DND-41 (cell line): ENCODE measurements around the gene CDK17.

ENCODE experiments used
- ATAC-seq: fragments of 200-7000 bp; cut with Tn5 transposase; 3 replicates; pipeline ENCODE4 v1.9.1; 2021; ENCODE audit warnings: low read depth; ENCODE audit not compliant: insufficient read depth
- DNase-seq: peaks from one replicate; pipeline ENCODE4 v3.0.0-alpha.2; 2020
- H2AFZ ChIP-seq: 2 replicates; pipeline ENCODE4 v1.6.0; 2012; ENCODE audit warnings: low read depth, low read length
- H3K27ac ChIP-seq: 2 replicates; pipeline ENCODE4 v1.5.1; 2012; ENCODE audit warnings: low read length, inconsistent platforms
- H3K27me3 ChIP-seq: fragments of 200-600 bp; sonication (generic); 2 replicates; pipeline ENCODE4 v1.6.0; 2012; ENCODE audit warnings: low read length, mild to moderate bottlenecking, inconsistent platforms; ENCODE audit not compliant: insufficient read depth, poor library complexity
- H3K36me3 ChIP-seq: 2 replicates; pipeline ENCODE4 v1.5.1; 2012; ENCODE audit warnings: low read length, inconsistent platforms; ENCODE audit not compliant: insufficient read depth
- H3K4me1 ChIP-seq: 2 replicates; pipeline ENCODE4 v1.5.1; 2012; ENCODE audit warnings: mild to moderate bottlenecking, low read length; ENCODE audit not compliant: insufficient read depth
- H3K4me2 ChIP-seq: 2 replicates; pipeline ENCODE4 v1.6.0; 2012; ENCODE audit warnings: mild to moderate bottlenecking, moderate library complexity, low read length, inconsistent platforms; ENCODE audit not compliant: insufficient read depth
- H3K4me3 ChIP-seq, 2 experiments: fragments of 200-600 bp in 1 of 2; shearing (Covaris generic) in 1 of 2; 2 replicates each; pipeline ENCODE4 v1.5.1; 2012 to 2016; ENCODE audit warnings: inconsistent platforms in 2 of 2, low read length in 2 of 2, mild to moderate bottlenecking in 2 of 2, low read depth in 1 of 2, moderate library complexity in 1 of 2
- H3K79me2 ChIP-seq: 2 replicates; pipeline ENCODE4 v1.6.0; 2012; ENCODE audit warnings: low read length, inconsistent platforms; ENCODE audit not compliant: insufficient read depth
- H3K9ac ChIP-seq: 2 replicates; pipeline ENCODE4 v1.6.0; 2012; ENCODE audit warnings: low read depth, mild to moderate bottlenecking, inconsistent platforms, low read length, moderate library complexity
- H3K9me3 ChIP-seq: 2 replicates; pipeline ENCODE4 v1.5.1; 2012; ENCODE audit warnings: low read length, moderate library complexity, mild to moderate bottlenecking, inconsistent platforms; ENCODE audit not compliant: insufficient read depth, severe bottlenecking
- H4K20me1 ChIP-seq: 2 replicates; pipeline ENCODE4 v1.6.0; 2012; ENCODE audit warnings: low read length; ENCODE audit not compliant: insufficient read depth
- EZH2 ChIP-seq: IDR thresholded peaks from 3 replicates; pipeline ENCODE4 v1.6.1; 2012; ENCODE audit warnings: borderline replicate concordance, low read depth, mild to moderate bottlenecking, moderate library complexity, low read length, inconsistent platforms; ENCODE audit not compliant: severe bottlenecking
- TF ChIP-seq, protein P1 (sequence below): IDR thresholded peaks from 2 replicates; pipeline ENCODE4 v1.5.1; 2012; ENCODE audit warnings: borderline replicate concordance, low read length, moderate library complexity, mild to moderate bottlenecking; ENCODE audit not compliant: poor library complexity, severe bottlenecking; ENCODE audit errors: extremely low read depth

The CDK17 gene

DNA sequence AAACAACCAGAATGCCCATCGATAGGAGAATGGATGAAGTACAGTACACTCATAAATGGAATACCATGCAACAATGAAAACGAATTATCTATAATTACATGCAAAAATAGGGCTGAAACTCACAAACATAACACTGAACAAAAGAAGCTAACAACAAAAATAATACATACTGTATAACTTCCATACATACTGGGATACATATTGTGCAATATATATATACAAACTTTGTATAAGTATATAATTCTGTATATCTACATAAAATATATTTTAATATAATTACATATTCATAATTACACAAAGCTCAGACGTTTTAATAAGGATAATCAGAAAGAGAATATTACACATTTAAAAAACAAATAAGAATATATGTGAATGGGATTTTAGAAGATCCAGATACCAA is 90.2 kb downstream of the CDK17 start:
- Histone ChIP-seq H3K79me2 (peaks cover 90% of the 10 kb centered on the region), H2AFZ (no peak overlapping the region), H3K27me3 (no peaks in the 10 kb centered on the region), H3K4me1 (no peaks in the 10 kb centered on the region), H3K9ac (no peak overlapping the region), H3K9me3 (no peaks in the 10 kb centered on the region), H3K36me3 (peaks cover 55% of the 10 kb centered on the region), H4K20me1 (peaks cover 8% of the 10 kb centered on the region; the same call in 1 of the 2 replicates), H3K4me2 (no peak overlapping the region), H3K27ac (no peak overlapping the region), H3K4me3 (no peak overlapping the region)
- no peak for ATAC-seq
- no peak for TF ChIP-seq EZH2
- TF ChIP-seq, protein P1, sequence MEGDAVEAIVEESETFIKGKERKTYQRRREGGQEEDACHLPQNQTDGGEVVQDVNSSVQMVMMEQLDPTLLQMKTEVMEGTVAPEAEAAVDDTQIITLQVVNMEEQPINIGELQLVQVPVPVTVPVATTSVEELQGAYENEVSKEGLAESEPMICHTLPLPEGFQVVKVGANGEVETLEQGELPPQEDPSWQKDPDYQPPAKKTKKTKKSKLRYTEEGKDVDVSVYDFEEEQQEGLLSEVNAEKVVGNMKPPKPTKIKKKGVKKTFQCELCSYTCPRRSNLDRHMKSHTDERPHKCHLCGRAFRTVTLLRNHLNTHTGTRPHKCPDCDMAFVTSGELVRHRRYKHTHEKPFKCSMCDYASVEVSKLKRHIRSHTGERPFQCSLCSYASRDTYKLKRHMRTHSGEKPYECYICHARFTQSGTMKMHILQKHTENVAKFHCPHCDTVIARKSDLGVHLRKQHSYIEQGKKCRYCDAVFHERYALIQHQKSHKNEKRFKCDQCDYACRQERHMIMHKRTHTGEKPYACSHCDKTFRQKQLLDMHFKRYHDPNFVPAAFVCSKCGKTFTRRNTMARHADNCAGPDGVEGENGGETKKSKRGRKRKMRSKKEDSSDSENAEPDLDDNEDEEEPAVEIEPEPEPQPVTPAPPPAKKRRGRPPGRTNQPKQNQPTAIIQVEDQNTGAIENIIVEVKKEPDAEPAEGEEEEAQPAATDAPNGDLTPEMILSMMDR = no peak
- no peak for DNase-seq

DNA sequence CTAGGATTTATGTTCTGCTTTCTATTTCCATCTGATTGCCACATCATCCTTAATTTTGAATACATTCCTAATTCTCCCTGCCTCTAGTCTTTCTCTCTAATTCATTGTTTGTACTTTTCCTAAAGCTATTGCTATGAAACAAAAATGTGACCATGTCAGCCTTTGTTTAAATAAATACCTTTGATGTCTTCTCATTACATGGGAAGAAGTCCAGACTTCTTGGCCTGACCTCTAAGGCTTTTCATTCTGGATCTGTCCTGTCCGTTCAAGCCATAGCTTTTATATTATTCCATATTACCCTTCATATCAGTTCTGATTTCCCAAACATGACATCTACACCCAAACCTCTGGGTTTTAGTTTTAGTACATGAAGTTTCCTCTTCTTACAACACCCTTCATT is 91.4 kb downstream of the CDK17 start:
- no peak overlapping the region for H3K4me2 ChIP-seq
- peaks cover 87% of the 10 kb centered on the region for H3K79me2 ChIP-seq
- H3K27ac ChIP-seq = no peak overlapping the region
- DNase-seq (no peak), ATAC-seq (no peak)
- H3K9ac ChIP-seq = no peak overlapping the region
- no peaks in the 10 kb centered on the region for H3K9me3 ChIP-seq
- H3K36me3 ChIP-seq = peaks cover 46% of the 10 kb centered on the region
- peaks cover 3% of the 10 kb centered on the region; the same call in 1 of the 2 replicates for H4K20me1 ChIP-seq
- H3K4me3 ChIP-seq = no peak overlapping the region
- H3K4me1 ChIP-seq = no peaks in the 10 kb centered on the region
- H2AFZ ChIP-seq = no peak overlapping the region
- H3K27me3 ChIP-seq = no peaks in the 10 kb centered on the region
- TF ChIP-seq, protein P1 = no peak
- TF ChIP-seq EZH2 = no peak

DNA sequence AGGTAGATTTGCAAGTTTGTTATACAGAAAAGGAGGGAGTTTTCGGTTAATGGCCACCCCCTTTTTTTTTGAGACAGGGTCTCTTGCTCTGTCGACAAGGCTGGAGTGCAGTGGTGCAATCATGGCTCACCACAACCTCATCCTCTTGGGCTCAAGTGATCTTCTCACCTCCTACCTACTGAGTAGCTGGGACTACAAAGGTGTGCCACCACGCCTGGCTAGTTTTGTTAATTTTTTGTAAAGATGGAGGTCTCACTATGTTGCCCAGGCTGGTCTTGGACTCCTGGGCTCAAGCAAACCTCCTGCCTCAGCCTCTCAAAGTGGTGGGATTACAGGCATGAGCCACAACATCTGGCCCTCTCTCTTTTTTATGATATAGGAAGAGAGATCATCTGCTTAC is 94.6 kb downstream of the CDK17 start:
- Histone ChIP-seq H3K27ac (no peak overlapping the region), H3K4me1 (no peaks in the 10 kb centered on the region), H3K4me2 (no peak overlapping the region), H3K9me3 (no peaks in the 10 kb centered on the region), H3K36me3 (peaks cover 37% of the 10 kb centered on the region), H3K79me2 (peaks cover 73% of the 10 kb centered on the region), H4K20me1 (peaks cover 3% of the 10 kb centered on the region; the same call in 1 of the 2 replicates), H3K27me3 (no peaks in the 10 kb centered on the region), H2AFZ (no peak overlapping the region), H3K4me3 (no peak overlapping the region), H3K9ac (no peak overlapping the region)
- ATAC-seq (no peak), DNase-seq (no peak)
- no peak for TF ChIP-seq EZH2

DNA sequence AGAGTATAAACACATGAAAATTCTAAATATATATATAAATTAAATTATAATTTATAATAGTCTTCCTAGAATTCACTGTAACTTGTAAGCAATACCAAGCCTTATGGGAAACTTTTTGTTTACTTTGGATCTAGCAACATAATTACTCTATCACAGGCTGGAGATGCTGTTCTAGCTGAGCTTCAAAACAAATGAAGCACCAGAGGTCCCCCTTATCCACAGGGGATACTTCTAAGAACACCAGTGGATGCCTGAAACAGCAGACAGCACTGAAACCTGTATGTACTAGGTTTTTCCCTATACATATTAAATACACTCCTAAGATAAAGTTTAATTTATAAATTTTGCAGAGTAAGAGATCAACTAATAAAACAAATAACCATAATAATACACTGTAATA is 96.6 kb downstream of the CDK17 start:
- Histone ChIP-seq H3K27ac (no peak overlapping the region), H3K4me2 (no peak overlapping the region), H3K4me1 (no peaks in the 10 kb centered on the region), H3K4me3 (no peak overlapping the region), H3K36me3 (peaks cover 42% of the 10 kb centered on the region), H4K20me1 (no peaks in the 10 kb centered on the region), H3K27me3 (no peaks in the 10 kb centered on the region), H2AFZ (no peak overlapping the region), H3K79me2 (peaks cover 55% of the 10 kb centered on the region), H3K9ac (no peak overlapping the region), H3K9me3 (no peaks in the 10 kb centered on the region)
- TF ChIP-seq EZH2 = no peak
- TF ChIP-seq, protein P1 = no peak
- DNase-seq (no peak), ATAC-seq (no peak)
